GM18507 (cell line): Measurements from ENCODE around the gene ZNF446.
"Not testable (repeated sequence)": the region's sequence is repeated elsewhere in the genome, so short reads cannot be mapped to it uniquely, and the experiment has no call there.

ENCODE experiments used
- DNase-seq: peaks from one replicate; pipeline ENCODE4 v3.0.0; 2011; ENCODE audit warnings: low read depth; ENCODE audit not compliant: insufficient read length; ENCODE audit errors: extremely low spot score
- FAIRE-seq: peaks from 2 replicates; lab custom pipeline; 2011; peaks lifted over from hg19 to GRCh38; lab: Jason Lieb, UNC

The ZNF446 gene

DNA sequence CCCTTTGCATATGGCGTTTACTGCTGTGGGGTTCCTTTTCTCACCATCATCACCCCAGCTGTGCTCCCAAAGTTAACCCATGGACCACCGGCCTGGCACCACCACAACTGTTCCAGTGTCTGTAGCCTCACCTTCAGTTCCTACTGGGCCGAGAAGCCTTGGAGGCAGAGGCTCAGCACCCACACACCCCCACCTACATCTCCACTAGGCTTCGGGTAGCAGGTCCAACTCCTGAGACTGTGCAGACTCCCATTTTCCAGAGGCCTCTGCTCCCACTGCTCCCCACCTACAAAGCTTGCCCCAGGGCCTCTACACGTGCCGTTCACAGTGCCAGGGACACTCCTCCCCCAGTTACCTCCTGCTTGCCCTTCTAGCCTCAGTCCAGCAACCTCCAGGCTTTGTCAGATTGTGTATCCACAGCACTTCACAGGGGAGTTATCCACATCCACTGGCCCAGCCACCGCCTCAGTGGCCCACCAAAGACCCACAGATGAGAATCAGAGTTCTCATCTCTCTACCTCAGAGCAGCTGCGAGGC is 21.6 kb downstream of the ZNF446 start:
- DNase-seq (no peak), FAIRE-seq (no peak)

DNA sequence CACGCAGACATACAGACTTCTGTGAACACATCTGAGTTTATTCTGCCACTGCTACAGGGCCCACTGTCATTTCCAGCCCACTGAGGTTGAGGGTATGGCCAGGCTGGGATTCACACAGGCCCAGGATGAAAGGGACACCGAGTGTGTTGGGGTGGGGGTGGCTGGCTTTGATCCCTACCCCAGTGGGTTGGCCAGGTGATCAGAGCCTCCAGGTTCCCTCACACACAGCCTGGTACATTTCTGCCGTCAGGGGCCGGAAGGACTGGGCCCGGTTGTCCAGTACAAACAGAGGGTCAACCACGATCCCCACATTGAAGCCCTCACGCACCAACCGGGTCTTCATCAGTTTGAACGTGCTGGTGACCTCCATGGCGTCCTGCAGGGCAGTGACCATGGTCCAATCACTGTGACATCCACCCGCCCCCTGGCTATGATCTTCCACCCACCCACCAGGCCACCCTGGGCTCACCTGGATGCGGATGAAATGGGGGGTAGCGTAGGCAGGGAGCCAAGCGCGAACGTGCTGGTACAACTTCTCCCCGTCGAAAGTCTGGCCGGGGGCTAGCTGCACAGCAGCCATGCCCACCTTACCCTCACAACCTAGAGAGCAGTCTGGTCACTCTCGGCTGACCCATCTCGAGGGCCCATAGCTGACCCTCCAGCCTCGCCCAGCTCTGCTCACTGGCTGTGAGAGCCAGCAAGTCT is 22.3 kb downstream of the ZNF446 start:
- FAIRE-seq = no peak
- no peak for DNase-seq

DNA sequence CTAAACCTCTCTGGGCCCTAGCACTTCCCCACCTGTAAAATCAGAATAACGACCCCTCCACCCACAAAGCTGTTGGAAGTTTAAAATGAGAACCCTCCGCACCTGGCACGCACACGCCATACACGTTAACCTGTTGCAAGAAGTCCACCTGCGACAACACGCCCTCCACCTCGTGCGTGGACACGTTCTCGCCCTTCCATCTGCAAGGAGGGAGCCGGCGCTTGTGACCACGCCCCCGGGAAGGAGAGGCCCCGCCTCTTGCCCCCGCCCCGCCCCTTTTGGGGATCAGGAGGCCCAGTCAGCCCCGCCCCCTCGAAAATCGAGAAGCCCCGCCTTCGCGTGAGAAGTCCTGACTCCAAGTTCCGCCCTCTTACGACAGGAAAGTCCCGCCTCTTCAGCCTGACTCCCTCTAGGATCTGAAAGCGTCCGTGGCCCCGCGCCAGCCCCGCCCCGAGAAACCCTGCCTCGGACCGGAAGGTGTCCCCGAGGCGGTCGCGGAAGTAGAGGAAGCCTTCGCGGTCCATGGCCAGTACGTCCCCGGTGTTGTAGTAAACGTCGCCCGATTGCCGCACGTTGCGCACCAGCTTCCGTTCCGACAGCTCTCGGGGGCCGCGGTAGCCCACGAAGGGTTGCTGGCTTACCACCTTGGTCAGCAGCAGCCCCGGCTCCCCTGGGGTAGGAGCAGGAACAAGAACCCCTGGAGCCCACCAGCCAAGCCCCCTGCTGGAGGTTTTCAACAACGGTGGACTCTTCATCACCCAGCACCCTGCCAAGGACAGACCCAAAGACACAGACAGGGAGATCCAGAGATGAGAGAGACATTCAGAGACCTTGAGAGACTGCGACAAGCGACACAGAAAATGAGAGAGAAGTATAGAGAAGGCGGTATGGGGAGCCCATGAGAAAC is 23.1 kb downstream of the ZNF446 start:
- peak; percentile 97 for DNase-seq

DNA sequence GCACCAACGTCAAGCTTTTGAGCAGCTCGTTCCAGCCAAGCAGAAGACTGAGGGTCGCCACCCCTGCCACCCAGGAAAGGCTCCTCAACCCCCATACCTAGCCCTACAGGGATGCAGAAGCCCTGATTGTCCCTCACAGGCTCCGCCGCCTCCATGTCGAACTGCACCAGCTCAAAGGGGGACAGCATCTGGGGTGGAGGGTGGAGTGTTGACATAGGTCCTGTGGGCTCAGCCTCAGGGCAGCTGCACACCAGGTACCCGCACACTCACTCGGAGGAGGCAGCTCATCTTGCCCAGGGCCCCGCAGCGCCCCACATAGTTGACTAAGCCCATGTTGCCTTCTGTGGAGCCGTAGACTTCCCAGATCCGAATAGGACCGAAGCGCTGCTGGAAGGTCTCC is 24.1 kb downstream of the ZNF446 start:
- no peak for FAIRE-seq
- no peak for DNase-seq

More for the DNA sequence above, 23.1 kb downstream of the ZNF446 start:
- FAIRE-seq = peak; percentile 98

DNA sequence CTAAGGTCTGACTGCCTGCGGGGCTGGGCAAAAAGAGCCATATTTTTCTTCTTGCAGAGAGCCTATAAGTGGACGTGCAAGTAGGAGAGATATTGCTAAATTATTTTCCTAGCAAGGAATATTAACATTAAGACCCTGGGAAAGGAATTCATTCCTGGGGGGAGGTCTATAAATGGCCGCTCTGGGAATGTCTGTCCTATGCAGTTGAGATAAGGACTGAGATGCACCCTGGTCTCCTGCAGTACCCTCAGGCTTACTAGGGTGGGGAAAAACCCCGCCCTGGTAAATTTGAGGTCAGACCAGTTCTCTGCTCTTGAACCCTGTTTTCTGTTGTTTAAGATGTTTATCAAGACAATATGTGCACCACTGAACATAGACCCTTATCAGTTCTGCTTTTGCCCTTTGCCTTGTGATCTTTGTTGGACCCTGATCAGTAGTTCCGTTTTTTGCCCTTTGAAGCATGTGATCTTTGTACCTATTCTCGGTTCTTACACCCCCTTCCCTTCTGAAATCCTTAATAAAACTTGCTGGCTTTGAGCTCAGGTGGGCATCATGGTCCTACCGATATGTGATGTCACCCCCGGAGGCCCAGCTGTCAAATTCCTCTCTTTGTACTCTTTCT is 31.6 kb downstream of the ZNF446 start:
- not testable (repeated sequence) for DNase-seq, FAIRE-seq

DNA sequence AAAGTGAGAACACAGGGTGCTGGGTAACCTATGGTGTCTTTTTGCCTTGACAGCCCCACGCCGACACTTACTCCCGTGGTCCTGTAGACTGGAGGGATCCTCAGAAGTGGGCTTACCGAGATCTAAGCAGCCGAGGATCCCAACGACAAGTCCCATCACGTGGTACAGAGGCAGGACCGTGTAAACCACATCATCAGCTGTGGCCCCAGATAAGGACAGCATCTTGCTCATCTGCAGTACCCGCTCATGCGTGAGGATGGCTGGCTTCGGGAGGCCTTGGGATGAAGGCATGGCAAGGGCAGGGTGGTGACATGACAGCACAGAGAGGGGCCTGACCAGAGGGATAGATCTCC is 33.6 kb downstream of the ZNF446 start:
- DNase-seq (no peak), FAIRE-seq (no peak)

DNA sequence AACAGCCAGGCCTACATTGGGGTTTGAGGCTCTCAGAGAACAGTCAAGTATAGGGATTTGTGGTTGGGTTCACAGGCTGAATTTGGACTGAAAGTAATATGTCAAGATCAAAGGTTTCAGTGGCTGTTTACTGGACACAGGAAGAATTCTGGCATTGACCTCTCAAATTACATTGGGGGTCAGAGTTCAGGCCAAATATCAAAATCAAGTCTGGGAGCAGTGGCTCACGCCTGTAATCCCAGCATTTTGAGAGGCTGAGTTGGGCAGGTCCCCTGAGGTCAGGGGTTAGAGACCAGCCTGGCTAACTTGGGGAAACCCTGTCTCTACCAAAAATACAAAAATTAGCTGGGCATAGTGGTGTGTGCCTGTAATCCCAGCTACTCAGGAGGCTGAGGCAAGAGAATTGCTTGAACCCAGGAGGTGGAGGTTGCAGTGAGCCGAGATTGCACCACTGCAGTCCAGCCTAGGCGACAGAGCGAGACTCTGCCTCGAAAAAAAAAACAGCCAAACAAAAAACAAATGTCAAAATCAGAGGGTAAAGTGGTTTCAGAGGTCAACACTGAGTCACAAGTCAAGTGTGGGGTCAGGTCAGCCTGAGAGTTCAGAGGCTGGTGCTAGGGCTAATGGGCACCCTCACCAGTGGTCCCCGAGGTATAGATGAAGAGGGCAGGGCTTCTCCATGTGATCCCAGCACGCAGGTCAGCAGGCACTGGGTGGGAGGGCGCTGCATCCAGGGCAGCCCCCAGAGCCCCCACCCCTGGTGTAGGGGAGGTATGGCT is 34.1 kb downstream of the ZNF446 start:
- no peak for DNase-seq
- FAIRE-seq = no peak

DNA sequence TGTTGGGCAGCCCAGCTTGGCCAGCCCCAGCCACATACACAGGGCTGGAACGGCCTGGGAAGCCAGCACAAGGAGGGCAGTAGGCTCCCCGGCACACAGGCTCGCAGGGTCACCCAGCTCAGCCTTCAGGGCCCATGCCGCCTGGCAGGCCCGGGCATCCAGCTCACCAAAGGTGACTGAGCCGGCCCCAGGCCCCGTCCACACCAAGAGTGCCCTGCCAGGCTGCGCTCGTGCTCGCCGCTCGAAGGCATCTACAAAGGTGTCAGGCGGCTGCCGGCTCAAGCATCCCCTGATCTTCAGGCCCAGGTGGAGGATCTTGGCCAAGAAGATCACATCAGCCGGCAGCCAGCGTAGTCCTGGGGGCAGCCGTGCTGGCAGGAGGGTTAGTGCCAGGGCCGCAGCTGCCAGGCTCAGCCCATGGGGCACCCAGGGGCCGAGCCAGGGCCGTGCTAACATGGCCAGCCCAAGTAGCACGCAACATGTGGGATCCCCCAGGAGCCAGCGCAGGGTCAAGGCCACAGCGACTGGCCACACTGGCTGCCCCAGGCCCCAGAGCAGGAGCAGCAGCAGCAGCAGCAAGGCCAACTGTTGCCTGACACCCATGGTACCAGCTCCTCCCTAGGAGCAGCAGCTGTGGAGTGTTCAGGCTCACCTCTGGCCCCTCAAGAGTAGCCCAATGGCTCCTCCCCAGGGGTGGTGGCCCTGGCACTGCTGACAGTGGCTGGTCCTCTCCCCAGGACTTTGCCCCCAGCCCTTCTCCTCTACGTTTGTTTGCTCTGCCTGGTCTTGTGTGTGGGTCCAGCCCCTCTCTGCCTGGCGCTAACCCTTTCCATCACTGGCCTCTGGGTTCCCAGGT is 35.4 kb downstream of the ZNF446 start, which contains the start of gene SLC27A5:
TSS of gene SLC27A5 (minus strand) at position 640 of the 856 bp plus-strand sequence. CDS start at position 603, 37 bp downstream.
- FAIRE-seq (no peak), DNase-seq (no peak)

DNA sequence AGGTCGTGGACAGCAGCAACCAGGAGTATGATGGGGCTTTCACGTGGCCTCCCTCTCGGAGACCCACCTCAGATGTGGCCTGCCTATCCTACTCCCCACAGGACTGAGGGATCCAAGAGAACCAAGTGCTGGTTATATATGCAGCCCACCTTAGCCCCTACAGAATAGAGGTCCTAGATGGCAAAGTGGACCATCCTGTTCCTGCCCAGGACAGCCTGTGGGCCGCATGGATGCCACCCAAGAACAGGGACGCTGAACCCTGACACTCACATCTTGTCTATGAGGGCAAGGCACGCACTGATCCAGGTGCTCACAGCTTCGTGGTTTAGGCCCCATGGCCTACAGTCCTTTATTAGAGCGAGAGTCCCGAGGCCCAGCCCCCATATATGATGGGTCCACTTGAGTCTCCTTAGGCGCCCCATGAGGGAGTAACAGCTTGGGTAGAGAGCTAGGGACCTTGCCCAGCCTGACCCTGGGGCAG is 37.1 kb downstream of the ZNF446 start:
- FAIRE-seq (no peak), DNase-seq (no peak)

DNA sequence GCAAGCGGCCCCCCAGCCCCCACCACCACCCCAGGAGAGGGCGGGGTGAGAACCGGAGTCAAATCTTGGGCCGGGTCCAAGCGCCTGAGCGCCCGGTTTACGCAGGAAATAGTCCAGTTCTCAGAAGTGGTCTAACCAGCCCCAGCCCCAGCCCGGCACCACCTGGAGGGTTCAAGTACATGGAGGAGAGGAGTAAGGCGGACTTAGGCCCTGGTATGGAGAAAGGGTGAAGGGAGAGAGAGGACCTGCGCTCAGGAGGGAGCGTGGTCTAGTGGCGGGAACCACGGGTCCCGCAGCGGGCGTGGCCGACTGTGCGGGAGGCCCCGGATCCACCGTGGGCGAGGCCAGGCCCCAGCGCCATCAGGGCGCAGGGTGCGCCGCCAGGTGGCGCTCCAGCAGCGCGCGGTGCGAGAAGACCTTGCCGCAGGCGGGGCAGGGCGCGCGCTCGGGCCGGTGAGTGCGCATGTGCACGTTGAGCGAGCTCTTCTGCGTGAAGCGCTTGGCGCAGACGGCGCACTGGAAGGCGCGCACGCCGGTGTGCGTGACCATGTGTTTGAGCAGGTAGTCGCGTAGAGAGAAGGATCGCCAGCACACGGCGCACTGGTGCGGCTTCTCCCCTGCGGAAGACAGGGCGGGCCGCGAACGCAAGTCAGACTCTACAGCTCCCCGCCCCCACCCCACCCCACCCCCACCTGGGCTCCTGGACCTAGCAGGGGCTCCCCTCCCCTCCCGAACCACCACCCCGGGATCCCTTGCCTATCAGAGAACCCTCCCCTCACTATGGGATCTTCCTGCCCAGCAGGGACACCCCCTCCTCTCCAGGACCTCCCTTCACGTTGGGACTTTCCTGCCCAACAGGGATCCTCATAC is 37.8 kb downstream of the ZNF446 start:
- peak; percentile 93 for DNase-seq
- peak; percentile 96 for FAIRE-seq

DNA sequence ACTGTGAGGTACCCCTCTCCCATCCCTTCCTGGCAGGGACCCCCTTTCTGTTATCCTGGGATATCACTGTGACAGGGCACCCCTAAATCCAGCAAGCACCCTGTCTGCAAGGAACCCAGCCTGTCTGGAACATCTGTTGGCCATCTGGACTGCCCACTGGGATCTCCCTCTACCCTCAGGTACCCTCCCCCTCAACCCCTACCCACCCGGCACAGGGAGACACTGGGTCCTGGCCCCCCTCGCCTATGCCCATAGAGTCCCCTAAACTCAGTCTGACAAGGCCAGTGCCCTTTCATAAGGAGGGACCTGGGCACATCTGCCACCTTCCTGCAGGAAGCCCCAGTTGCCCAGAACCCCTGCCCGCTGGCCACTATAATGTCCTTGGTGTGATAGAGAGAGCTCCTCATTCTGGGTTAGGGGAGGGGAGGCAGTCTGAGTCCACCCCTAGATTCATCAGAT is 38.4 kb downstream of the ZNF446 start:
- no peak for DNase-seq
- FAIRE-seq = no peak

DNA sequence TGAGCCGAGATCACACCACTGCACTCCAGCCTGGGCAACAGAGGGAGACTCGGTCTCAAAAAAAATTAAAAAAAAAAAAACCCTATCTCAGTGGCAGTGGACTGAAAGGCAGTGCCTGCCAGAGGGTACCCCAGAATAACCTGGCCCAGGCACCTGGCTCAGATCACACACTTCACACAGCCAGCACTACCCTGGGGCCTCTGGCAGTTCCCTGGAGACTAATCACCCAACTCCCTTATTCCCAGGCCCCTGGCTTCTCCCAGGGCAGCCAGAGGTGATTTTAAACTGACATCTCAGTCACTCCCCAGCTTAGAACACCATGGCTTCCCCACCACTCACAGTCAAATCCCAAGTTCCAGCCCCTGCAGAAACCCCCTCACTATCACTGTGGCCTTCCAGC is 39.1 kb downstream of the ZNF446 start:
- no peak for FAIRE-seq
- no peak for DNase-seq

DNA sequence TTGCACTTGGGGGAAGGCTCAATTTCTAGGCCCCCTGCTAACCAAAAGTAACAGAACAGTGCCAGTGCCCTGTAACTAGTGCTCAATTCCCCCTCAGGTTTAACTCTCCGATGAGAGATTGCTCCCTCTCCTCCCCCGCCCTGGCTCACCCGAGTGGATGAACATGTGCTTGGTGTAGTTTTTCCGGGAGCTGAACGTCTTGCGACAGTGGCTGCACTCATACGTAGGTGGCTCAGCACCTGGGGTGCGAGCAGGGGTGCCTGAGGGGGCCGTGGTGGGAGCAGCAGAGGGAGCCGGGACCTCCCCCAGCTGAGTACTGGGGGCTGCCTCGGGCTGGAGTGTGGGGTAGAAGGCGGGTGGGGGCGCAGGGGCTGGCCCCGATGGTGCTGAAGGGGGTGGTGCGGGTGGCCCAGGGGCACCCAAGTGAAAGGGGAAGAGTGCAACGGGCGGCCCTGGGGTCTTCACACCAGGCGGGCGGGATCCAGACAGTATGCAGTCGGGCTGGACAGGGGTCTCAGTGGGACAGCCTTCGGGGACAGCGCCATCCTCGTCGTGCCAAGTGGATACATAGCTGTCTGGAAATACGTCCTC is 40.2 kb downstream of the ZNF446 start:
- FAIRE-seq = no peak
- no peak for DNase-seq

DNA sequence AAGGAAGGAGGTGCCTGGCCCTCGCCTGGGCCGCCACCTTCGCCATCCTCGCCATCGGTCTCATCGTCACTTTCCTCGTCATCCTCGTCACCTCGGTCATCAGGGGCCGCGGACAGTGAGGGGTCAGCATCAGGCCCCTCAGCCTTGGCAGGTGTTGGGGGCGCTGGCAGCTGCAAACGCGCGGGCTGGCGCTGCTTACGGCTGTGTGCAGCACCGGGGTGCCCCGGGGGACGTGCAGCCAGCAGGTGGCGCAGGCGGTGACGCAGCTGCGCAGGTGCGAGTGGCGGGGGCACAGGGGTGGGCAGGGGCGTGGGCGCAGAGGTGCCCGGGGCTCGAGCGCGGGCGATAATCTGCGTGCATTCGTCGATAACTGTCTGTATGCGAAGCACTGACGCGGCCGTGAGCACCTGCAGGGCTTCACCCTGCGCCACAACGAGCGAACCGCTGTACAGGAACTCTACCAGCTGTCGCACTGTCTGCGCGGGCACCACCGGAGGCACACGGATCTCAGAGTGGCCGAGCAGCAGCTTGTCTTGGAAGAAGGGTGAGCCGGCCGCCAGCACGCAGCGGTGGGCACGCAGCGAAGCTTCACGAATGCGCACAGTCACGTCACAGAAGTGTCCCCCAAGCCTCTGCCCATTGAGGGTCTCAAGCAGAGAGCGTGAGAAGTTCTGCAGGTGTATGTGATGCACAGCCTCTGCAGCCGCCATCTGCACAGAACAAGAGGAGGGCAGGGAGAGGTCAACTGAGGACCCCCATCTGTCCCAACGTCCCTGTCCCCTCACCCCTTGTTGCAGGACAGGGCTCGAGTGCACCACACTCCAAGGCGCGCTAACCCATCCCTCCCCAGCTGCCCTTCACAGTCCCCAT is 41.0 kb downstream of the ZNF446 start:
- FAIRE-seq = no peak
- DNase-seq = no peak

DNA sequence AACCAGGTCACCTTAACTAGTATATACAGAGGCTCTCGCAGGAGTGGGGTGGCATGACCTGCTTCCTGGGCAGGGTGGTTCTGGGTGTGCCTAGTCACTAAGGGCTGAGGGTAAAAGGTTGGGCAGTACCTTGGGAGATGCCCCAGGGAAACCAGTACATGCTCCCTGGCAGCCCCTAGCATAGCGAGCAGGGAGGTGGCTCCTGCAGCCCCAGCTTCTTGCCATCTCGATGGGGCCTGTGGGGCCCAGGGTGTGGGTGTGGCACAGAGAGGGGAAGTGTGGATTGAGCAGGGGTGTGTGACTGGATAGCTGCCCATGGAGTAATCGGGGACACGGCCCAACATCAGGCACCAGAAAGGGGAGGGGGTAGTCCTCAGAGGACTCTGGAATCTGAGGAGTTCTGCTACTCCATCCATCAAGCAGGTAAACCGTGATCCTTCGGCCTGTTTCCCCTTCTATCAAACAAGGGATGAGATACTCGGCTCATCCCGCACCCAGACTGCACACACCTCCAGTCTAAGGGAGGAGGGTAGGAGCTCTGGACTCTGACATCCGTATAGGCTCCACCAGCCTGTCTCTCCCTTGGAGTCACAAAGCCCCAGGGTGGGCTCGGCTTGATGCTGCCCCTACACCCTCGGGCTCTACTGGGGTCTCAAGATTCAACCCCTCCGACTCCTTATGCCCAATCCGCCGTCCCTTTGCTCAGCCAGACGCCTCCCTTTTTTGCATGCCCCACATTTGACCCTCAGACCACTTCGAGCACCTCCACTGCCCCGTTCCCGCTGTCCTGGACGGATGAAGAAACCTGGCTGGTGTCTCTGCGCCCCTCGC is 42.3 kb downstream of the ZNF446 start:
- FAIRE-seq = no peak
- no peak for DNase-seq

DNA sequence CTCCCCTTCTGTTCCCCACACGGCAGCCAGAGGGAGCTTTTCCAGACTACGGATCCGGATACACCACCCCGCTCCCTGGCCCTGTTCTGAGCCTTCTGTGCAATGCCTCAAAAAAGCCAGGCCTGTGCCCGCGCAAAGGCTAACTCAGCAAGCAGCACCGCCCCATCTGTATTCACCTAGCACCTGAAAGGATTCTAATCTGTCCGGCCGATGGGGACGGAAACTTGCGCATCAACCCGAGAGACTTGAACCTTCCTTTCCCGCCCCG is 42.9 kb downstream of the ZNF446 start:
- DNase-seq (no peak), FAIRE-seq (peak; percentile 12)
